ENCODE measurements around the gene MTFR1L.
"Not testable (repeated sequence)": the region's sequence is repeated elsewhere in the genome, so short reads cannot be mapped to it uniquely, and the experiment has no call there.

GRCh38 chr1:25839808-25840207 lies 20.1 kb downstream of the MTFR1L start:
- not testable (repeated sequence) for TF ChIP-seq POLR2A, CTCF (IDR thresholded peaks at IDR 0.05)

Measured in heart left ventricle (tissue), 13 donors.